Stimulated activated CD8-positive, alpha-beta memory T cell treated with anti-CD3 and anti-CD28 coated beads, Interleukin-2, amount 100 ng/mL, for 48 hours (primary cell): ENCODE results near the gene SLC2A1.

Experiments used
- DNase-seq, 2 donors: peaks; one replicate each; pipeline ENCODE4 v3.0.0-alpha.2; 2020; ENCODE audit warnings: low read depth in 2 of 2

SLC2A1 gene

GRCh38 chr1:42979896-42980800 lies 21.5 kb upstream of the SLC2A1 start:
- DNase-seq = no peak

DNA sequence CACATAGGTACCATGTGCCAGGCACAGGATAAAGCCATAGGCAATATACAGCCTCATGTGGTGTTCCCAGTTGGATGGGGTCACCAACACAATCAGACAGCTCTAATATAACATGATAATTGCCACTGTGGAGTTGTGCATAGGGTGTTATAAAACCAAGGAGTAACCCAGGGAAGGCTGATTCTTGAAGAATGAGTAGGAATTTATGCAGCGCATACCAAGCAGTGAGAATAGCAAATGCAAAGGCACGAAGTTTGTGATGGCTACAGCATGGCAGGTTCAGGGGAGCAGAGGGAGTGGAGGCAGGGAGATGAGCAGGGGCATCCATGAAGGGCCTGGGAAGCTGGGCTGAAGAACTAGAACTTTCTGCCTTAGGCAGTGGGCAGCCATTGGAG lies 20.4 kb upstream of the SLC2A1 start:
- no peak for DNase-seq

DNA sequence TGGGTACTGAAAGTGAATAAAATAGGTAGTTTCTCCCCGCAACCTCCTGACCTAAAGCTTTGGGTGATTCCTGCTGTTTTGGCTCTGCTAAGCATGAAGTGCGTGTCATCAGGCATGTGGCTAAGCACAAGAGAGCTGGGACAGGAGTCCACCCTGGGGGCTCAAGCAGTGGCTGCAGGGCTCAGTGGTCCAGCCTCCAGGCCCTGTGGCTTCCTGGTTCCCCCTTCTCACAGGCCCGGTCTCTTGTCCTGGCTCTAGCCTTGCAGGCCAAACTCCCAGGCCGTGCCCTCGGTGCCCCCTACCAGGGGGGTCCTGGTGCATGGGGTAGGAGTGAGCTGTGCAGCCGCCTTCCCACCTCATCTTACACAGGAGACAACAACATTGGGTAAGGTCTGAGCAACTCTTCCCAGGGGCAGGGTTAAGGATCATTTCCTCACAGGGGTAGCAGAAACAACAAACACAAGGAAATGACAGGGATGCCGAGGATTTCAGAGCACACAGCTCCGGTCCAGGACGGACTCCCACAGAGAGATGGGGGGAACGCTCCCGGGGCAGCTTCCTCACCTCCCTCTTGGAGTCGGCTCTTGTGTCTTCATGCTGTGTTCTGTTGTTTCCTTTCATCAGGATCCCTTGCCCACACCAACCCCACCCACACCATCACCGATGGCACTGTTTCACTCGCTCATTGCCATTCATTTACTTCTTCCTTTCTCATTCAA lies 19.8 kb upstream of the SLC2A1 start:
- no peak for DNase-seq

GRCh38 chr1:42977653-42978052 lies 19.0 kb upstream of the SLC2A1 start:
- no peak for DNase-seq

DNA sequence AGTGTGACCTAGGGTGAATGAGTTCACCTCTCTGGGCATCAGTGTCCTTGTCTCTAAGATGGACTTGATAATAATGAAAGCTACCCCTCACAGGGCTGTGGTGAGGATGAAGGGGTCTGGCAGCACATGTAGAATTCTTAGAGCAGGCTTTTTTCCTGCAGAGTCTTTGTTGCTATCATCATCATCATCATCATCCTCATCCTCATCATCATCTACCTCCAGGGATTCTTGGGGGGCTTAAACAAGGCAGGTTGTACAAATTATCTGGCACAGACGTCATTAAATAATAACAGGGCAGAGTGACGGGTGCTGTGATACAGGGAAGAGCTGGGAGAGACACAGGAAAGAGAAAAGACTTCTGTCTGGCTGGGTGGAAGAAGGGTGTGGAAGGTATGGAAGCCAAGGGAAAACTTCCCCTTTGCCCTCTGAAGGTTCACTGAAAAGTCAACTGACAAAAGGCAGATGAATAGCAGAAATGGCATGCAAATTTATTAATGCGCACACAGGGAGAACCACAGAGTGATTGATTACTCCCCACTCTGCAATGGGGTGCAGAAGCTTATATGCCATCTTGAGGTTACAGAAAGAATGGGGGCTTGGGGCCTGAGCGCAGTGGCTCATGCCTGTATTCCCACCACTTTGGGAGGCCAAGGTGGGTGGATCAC lies 17.0 kb upstream of the SLC2A1 start:
- DNase-seq = no peak

DNA sequence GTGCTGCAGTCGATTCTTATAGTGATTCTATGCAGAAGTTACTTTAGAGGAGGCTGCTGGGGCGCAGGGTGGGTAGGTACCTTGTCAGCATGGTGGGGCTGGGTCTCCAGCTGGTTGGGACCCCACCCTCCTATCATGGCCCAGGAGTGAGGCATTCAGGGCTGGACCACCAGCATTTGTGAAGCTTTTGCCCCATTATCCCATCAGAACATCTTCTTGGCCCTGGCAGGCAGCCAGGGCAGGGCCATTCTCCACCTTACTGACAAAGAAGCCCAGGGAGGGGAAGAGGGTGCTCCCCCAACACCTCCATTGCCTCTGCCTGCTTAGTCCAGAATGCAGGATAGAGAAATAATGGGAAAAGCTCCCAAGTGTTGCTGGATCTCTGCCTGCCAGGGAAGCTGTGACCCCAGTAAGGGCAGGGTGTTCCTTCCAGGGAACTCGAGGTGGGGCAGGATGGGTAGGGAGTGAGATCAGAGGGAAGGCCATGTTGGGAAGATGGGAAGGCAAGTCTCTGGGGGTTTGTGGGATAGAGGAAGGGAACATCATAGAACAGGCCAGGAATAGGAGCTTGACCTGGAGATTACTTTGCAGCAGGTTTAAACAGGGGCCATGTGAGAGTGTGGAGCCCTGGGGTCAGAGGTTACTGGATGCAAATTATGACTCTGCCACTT lies 16.2 kb upstream of the SLC2A1 start:
- DNase-seq = no peak

- DNase-seq = no peak
Observed at GRCh38 chr1:42973799-42974198, 15.1 kb upstream of the SLC2A1 start.

DNA sequence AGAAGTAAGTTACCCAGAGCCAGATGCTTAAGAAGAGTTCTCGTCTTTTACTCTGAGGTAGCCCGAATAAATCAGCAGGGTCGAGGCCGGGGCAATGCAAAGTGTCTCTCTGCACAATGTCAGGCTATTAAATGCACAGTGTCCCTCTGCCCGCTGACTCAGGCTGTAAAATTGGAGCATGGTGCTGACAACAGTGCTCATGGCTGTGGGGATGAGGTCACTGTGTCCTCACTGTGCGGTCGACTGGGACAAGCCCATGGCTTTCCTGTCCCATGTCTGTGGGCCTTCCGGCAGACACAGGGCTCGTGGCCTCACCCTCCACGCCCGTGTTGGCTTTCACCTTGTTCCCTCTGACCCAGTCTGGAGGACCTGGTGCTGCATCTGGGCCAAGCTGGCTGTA lies 14.6 kb upstream of the SLC2A1 start:
- DNase-seq = no peak

DNA sequence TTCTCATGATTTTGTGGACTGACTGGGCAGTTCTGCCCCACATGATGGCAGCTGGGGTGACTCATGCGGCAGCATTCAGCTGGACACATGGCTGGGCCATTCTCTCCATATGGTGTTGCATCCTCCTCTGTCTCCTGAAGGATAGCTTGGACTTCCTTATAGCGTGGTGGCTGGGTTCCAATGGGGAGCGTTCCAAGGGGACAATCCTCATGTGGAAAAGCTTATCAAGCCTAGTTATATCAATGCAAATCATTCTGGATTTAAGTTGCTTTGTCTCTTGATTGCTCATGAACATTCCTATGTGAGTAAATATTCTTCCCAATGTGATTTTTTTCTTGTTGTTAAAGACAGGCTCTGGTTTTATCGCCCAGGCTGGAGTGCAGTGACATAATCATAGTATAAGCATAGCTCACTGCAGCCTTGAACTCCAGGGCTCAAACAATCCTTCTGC lies 13.2 kb upstream of the SLC2A1 start:
- DNase-seq = no peak

DNA sequence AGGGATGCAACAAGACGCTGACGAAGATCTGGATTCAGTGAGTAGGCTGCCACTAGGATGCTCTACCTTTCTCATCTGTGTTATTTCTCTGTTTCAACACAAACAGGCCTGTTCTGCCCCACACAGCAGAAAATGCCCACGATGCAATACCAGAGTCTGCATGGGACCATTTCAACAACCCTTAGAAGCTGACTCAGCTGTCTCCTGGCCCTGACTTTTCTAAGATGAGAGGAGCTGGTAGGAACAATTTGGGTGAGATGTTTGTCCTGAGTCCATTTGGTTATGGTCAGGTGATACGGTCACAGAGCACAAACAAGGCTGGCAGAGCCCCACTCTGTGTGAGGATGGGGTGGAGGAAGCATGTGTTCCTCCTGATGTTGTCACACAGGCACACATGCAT lies 11.5 kb upstream of the SLC2A1 start:
- no peak for DNase-seq

GRCh38 chr1:42968654-42969053 lies 10.0 kb upstream of the SLC2A1 start:
- DNase-seq = no peak

- no peak for DNase-seq
Observed at GRCh38 chr1:42966688-42967612, 8.3 kb upstream of the SLC2A1 start.

DNA sequence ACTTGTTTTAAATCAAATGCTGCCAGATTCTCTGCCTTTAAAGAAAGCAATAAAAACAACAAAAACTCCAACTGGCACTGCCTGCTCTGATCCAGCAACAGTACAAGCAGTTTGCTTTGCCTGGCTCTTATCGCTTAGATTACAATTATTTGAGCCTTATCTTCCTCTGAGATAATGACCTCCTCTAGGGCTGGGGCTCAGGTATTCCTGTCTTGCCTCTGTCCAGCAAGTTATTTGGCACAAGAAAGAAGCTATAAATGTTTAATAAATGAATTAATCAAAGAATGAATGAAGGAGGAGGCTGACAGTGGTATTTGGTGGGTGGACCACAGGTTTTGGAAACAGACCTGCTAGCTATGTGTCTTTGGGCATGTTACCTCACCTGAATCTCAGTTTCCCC lies 6.7 kb upstream of the SLC2A1 start:
- no peak for DNase-seq

GRCh38 chr1:42964044-42964812 lies 5.6 kb upstream of the SLC2A1 start:
- DNase-seq = no peak

GRCh38 chr1:42963378-42964043 lies 4.8 kb upstream of the SLC2A1 start:
- no peak for DNase-seq

DNA sequence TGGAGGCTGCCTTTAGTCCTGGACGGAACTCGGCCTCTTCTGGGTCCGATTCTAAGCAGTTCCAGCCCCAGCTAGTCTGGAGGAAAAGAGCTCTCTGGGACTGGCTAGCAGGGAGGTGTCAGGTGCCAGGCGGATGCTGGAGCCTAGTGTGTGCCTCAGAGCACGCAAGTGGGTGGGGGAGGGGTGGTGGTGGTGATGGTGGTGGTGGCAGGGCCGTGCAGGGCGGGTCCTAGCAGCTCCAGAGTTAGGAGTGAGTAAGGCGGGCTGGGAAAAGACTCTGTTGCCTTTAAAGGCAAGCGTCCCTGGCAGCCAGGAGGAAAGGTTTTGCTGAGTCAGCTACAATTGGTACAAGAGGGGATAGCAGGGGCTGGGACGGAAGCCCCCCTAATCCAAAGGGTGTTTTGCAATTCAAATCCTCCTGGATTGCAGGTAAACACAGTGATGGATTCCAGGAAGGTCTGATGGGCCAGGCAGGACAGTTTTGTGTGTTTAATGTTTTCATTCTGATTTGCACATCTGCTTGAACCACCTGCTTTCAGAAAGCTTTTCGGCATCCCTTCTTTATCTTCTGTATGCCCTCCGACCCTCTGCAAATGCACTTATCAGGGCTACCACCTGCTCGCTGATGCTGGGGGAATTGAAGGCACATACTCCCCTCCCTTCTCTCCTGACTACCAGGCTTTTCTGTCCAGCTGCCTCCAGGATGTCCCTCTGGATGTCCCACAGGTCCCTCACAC lies 4.1 kb upstream of the SLC2A1 start:
- no peak for DNase-seq

- no peak for DNase-seq
Observed at GRCh38 chr1:42961312-42962091, 2.8 kb upstream of the SLC2A1 start.
